Coronary artery (tissue), 2 donors: Measurements from ENCODE around the gene NDOR1.

Experiments
- DNase-seq: peaks from one replicate; pipeline ENCODE4 v3.0.0-alpha.2; 2017; ENCODE audit warnings: low spot score
- H3K27ac ChIP-seq, 2 donors: fragments of 200-600 bp; sonication (generic); one replicate each; pipeline ENCODE4 v1.5.1; 2016 to 2019
- H3K4me3 ChIP-seq: fragments of 200-600 bp; sonication (generic); 2 replicates; pipeline ENCODE4 v1.5.1; 2016; ENCODE audit warnings: mild to moderate bottlenecking, moderate library complexity
- CTCF ChIP-seq: fragments of 200-600 bp; sonication (generic); IDR thresholded peaks from one replicate; pipeline ENCODE4 v1.5.1; 2019; ENCODE audit warnings: antibody characterized with exemption

NDOR1 gene

GRCh38 chr9:137169896-137170358 is 35.6 kb upstream of the NDOR1 start, which contains the start of gene LRRC26:
LRRC26 (minus strand) TSS chr9:137170051; CDS start chr9:137169943, 108 bp downstream.
- no peak within 1 kb of the TSS for H3K27ac ChIP-seq
- TF ChIP-seq CTCF, result no peak
- DNase-seq, result no peak
- peak within 1 kb of the TSS; percentile 67 for H3K4me3 ChIP-seq

DNA sequence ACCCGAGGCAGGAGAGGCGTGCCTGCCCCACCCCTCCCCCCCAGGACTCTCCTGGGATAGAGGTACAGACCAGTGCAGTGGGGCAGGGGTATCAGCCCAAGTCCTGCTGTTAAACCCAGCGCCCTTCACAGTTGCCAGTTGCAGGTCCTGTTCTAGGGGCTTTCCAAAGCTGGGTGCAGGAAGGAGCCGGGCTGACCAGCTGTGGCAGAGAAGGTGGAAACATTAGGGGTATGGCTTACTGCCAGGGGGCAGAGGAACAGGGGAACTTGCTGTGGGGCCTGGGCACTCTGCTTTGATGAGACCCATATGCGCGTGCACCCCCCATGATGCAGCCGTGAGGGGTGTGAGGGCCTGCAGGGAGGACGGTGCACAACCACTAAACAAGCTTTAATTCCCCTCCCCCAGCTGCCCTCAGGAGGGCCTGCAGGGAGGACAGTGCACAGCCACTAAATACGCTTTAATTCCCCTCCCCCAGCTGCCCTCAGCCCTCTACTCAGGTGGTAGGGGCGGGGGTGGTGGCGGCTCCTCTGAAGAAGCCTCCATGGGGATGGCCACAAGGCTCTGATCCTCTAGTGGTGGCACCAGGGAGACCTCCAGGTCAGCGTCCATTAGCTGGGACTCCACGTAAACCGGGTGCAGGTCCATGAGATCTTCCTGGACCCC is 34.9 kb upstream of the NDOR1 start:
- no peak for DNase-seq
- TF ChIP-seq CTCF, result no peak
- H3K27ac ChIP-seq, result no peak overlapping the region
- H3K4me3 ChIP-seq, result no peak overlapping the region

- TF ChIP-seq CTCF, result no peak
- no peak overlapping the region for H3K27ac ChIP-seq
Measured at GRCh38 chr9:137171149-137171900, 34.2 kb upstream of the NDOR1 start.

GRCh38 chr9:137172901-137173795 is 32.4 kb upstream of the NDOR1 start:
- DNase-seq, result no peak
- TF ChIP-seq CTCF, result no peak
- Histone ChIP-seq H3K27ac (no peak overlapping the region), H3K4me3 (no peak overlapping the region)

More at GRCh38 chr9:137171149-137171900, 34.2 kb upstream of the NDOR1 start:
- no peak overlapping the region for H3K4me3 ChIP-seq
- no peak for DNase-seq

DNA sequence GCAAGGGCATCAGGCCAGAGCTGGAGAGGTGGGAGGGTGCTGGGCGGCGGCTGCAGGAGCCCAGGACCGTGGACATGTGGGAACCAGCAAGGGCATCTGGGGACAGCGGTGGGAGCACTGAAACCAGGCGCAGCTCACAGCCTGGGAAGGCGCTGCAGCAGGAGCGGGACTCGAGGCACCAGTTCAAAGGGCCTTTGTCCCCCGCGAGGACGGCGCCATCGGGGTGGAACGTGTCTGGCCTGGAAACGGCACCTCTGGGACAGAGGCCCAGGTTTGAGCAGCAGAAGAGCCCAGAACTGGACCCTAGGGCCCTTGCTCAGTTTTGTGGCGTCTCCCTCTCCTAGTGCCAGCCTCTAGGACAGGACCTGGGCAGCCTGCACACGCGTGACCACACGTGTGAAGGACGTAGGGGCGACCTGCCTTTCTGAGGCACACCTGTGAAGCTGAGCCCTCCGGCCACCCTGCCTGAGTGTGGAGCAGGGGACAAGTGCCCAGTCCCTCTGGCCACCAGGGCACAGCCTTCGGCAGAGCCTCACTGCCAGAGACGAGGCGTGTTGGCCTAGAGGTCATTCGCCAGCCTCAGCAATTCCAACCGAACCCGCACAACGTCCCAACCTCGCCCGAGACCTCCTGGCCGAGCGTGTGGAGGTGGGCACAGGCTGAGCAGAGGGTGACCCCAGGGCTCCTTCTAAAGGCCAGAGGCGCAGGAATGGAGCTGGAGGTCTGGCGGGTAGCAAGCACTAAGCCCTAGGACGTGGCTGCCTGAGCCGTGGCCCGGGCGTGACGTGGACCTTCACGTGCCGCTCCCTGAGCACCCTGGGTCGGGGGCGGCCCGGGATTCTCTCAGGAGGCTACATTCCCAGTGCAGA is 31.5 kb upstream of the NDOR1 start:
- TF ChIP-seq CTCF, result no peak
- Histone ChIP-seq H3K27ac (no peak overlapping the region), H3K4me3 (no peak overlapping the region)
- no peak for DNase-seq

DNA sequence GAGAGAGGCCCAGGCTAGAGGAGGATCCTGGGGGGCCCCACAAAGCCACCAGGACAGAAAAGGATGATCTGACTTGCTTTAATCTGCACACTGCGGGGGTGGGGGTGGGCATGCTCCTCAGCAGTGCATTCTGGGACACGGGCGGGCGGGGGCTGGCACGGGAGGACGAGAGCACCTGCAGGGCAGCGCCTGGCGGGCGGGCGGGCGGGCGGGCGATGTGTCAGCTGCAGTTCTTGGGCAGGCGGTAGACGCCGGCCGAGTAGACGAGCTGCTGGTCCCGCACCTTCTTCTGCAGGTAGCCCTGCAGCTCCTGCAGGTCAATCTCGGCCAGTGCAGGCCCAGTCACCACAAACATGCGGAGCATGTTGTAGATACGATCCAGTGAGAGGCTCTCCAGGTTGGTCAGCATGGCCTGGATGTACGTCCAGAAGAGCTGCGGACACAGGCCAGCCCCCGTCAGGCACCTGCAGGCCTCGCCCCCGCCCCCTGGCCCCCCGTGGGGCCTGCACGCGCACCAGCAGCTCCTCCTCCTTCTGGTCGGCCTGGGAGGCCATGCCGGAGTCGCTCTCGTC is 30.7 kb upstream of the NDOR1 start:
- no peak for TF ChIP-seq CTCF
- Histone ChIP-seq H3K4me3 (no peak overlapping the region), H3K27ac (no peak overlapping the region)
- no peak for DNase-seq
